Measurements from ENCODE around the gene ZIM2.

Gene ZIM2

GRCh38 chr19:56811480-56811879, 29.0 kb downstream of the ZIM2 start:
- TF ChIP-seq REST (IDR thresholded peaks at IDR 0.05; ENCODE audit: insufficient replicate concordance, low read depth), result no peak
- TF ChIP-seq CTCF (IDR thresholded peaks at IDR 0.05; ENCODE audit: insufficient read depth, low read length), result no peak
- no peak for TF ChIP-seq SPI1 (IDR thresholded peaks at IDR 0.05; ENCODE audit: borderline replicate concordance, low read depth)
- no peak for TF ChIP-seq GABPA (IDR thresholded peaks at IDR 0.05; ENCODE audit: low read depth)
- no peak for TF ChIP-seq POLR2AphosphoS5 (IDR thresholded peaks at IDR 0.05; ENCODE audit: low read depth)
- Histone ChIP-seq H3K27me3 (ENCODE audit: insufficient read depth, poor library complexity, severe bottlenecking) (no peaks in the 10 kb centered on the region), H3K4me3 (replicated peaks; ENCODE audit: insufficient read depth, low read length) (no peak overlapping the region), H3K27ac (replicated peaks) (no peak overlapping the region)
- no peak for DNase-seq (ENCODE audit: low read depth in 1 of 2, low spot score in 1 of 2)

GRCh38 chr19:56810260-56810659, 30.3 kb downstream of the ZIM2 start:
- no peak for DNase-seq (ENCODE audit: low read depth in 1 of 2, low spot score in 1 of 2)
- H3K4me3 ChIP-seq (replicated peaks; ENCODE audit: insufficient read depth, low read length), result no peak overlapping the region
- TF ChIP-seq GABPA (IDR thresholded peaks at IDR 0.05; ENCODE audit: low read depth) (no peak), SPI1 (IDR thresholded peaks at IDR 0.05; ENCODE audit: borderline replicate concordance, low read depth) (no peak), CTCF (IDR thresholded peaks at IDR 0.05; ENCODE audit: insufficient read depth, low read length) (no peak)
- no peak overlapping the region for H3K27ac ChIP-seq (replicated peaks)
- no peaks in the 10 kb centered on the region for H3K27me3 ChIP-seq (ENCODE audit: insufficient read depth, poor library complexity, severe bottlenecking)

- TF ChIP-seq CTCF (IDR thresholded peaks at IDR 0.05; ENCODE audit: insufficient read depth, low read length) (no peak), SPI1 (IDR thresholded peaks at IDR 0.05; ENCODE audit: borderline replicate concordance, low read depth) (no peak), REST (IDR thresholded peaks at IDR 0.05; ENCODE audit: insufficient replicate concordance, low read depth) (no peak), GABPA (IDR thresholded peaks at IDR 0.05; ENCODE audit: low read depth) (no peak), POLR2AphosphoS5 (IDR thresholded peaks at IDR 0.05; ENCODE audit: low read depth) (no peak)
- no peaks in the 10 kb centered on the region for H3K27me3 ChIP-seq (ENCODE audit: insufficient read depth, poor library complexity, severe bottlenecking)
- H3K4me3 ChIP-seq (replicated peaks; ENCODE audit: insufficient read depth, low read length), result no peak overlapping the region
- H3K27ac ChIP-seq (replicated peaks), result no peak overlapping the region
- no peak for DNase-seq (ENCODE audit: low read depth in 1 of 2, low spot score in 1 of 2)
Observed at GRCh38 chr19:56808717-56809392, 31.7 kb downstream of the ZIM2 start.

GRCh38 chr19:56806639-56807038, 33.9 kb downstream of the ZIM2 start:
- no peak overlapping the region for H3K27ac ChIP-seq (replicated peaks)
- H3K27me3 ChIP-seq (ENCODE audit: insufficient read depth, poor library complexity, severe bottlenecking), result no peaks in the 10 kb centered on the region
- no peak for TF ChIP-seq SPI1 (IDR thresholded peaks at IDR 0.05; ENCODE audit: borderline replicate concordance, low read depth)
- TF ChIP-seq CTCF (IDR thresholded peaks at IDR 0.05; ENCODE audit: insufficient read depth, low read length), result no peak
- TF ChIP-seq REST (IDR thresholded peaks at IDR 0.05; ENCODE audit: insufficient replicate concordance, low read depth), result no peak
- TF ChIP-seq POLR2AphosphoS5 (IDR thresholded peaks at IDR 0.05; ENCODE audit: low read depth), result no peak
- no peak for TF ChIP-seq GABPA (IDR thresholded peaks at IDR 0.05; ENCODE audit: low read depth)
- H3K4me3 ChIP-seq (replicated peaks; ENCODE audit: insufficient read depth, low read length), result no peak overlapping the region
- DNase-seq (ENCODE audit: low read depth in 1 of 2, low spot score in 1 of 2), result no peak

Measured in HL-60 (cell line).